NCI-H146 treated with DMSO at 0.1 percent for 48 hours (cell line): ENCODE results near the gene DYNC2I2.

Experiments
- DNase-seq: peaks from one replicate; lab custom pipeline; 2025; ENCODE audit not compliant: unreplicated experiment; lab: John Stamatoyannopoulos, UW

Gene DYNC2I2

DNA sequence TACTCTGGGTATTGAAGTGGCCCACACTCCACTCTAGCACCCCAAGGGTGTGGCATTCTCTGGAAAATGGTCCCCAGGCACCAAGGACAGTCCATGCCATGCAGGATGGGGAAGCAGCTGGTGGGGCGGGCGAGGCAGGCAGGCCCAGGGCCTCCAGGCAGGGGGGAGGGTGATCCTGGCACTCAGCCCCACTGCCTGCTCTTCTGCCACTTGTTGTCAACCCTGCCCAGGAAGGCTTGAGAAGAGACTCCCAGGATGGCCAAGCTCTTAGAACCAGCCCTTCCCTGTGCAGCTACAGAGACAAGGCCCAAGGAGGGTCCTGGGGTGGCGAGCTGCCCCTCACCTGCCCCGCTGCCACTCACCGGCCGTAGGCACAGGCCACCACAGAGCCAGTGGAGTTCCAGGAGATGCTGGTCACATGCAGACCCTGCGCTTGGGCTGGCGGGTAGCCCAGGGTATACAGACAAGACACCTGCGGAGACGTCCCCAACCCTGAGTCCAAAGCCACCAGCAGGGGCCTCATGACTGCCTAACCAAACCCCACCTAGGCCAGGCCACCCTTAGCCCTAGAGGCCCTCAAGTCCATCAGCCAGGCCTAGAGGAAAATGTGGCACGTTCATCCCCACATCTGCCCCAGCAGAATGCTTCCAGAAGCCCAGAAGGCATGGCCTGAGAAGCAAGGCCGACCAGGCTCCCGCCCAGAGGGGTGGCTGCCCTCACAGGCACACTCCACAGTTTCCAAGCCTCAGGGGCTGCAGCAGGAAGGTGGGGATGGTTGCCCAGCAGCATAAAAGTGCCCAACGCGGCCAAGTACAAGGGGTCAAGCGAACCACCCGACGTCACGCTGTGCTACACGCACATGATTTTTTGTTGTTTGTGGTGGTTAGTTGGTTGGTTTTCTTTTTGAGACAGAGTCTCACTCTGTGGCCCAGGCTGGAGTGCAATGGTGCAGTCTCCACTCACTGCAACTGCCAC, 19.8 kb downstream of the DYNC2I2 start:
- DNase-seq = no peak

DNA sequence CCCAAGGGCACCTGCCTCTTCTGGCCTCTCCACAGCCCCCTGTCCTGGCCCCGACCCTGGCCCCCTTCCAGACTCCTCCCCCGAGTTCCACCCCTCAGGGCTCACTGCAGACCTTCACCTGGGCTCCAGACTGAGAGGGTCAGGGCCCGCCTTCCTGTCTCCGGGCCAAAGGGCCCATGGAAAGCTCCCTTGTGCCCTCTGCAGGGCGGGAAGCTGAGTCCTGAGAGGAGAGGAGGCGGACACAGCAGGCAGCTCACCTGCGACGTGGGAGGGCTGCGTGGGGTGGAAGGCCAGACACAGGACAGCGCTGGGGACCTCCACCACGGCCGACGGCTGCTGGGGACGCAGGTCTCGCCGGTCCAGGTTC, 20.6 kb downstream of the DYNC2I2 start:
- no peak for DNase-seq

DNA sequence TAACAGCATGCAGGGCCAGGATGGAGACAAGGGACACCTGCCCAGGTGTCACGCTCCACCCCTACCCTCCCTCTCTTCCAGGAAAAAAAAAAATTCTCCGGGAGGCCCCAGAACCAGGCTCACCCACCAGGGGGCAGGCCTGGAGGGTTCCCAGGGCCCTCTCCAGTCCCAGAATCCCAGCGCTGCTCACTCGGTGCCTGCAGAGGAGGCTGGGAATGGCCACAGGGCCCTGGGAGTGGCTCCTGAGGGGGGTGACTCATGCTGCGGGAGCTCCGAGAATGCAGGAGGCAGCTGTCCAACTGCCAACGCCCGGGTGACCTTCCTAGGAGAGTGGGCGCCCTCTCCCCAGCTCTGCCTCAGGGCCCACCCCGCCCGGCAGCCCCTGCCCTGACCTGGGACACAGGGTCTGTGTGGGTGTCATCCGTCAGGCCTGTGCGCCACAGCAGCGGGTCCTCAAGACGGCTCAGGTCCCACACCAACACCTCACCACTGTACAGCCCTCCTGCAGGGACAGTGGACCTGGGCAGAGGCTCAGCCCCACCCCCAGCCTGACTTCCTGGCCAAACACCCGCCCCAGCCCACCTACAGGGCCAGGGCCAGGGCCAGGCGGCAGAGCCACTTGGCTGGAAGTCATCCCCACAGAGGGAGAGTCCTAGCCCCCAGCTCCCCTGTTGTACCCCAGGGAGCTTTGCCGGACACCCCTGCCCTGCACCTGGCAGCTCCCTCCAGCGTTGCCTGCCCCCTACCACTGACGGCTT, 21.2 kb downstream of the DYNC2I2 start:
- DNase-seq = no peak

DNA sequence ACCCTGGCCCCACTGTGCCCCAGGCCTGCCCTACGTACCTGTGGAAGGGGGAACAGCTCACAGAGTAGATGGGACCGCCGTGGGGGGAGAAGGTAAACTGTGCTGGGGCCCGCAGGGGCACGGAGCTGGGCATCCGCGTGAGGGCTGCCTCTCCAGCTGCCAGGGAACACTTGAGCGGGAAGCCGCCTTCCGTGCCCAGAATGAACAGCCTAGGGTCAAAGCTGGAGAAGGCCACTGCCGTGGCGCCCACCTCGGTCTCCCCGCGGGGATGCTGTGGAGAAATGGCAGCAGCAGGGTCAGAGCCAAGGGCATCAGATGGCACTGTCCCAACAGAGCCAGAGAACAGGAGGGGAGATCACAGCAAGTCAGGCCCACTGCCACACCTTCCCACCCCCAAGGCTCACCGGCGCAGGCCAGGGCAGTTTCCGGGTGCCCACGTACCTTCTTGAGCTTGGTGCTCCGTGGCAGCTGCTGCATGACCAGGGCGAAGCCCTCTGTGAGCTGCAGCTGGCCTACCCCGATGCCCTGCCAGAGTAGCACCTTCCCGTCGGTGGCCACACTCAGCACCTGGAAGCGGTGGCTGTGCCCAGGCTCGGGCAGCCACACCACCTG, 21.9 kb downstream of the DYNC2I2 start:
- DNase-seq = no peak

DNA sequence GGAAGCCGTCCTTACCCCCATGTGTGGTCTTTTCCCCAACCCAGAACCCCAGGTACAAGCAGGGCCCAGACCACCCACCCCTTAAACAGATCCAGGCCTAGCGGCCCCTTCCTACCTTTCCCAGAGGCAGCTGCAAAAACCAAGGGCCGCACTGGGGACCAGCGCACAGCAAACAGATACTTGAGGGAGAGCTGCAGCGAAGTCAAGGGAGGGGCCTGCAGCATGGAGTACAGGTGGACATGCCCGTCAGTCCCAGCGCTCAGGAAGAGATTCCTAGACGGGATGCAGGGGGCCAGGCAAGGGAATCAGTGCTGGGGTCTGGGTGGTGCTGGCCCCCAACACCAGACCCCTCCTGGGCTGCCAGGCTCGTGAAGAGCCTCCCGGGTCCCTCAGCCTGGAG, 22.5 kb downstream of the DYNC2I2 start:
- DNase-seq = no peak

DNA sequence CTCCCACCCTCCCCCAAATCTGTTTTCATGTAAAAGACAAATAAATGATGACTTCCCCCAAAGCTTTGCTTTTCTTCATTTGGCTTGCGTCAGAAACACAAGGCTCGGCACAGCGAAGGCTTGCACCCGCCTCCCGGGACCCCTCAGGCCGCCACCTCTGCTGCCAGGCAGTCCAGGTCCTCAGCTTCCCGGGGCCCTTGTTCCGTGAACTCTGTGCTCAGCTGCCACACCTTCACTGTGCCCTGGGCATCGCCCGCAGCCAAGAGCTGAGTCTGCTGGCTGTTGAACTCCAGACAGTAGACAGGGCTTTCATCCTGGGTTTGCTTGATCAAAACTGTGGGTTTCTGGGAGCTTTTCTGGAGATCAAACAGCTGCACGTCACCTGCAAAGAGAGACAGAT, 23.0 kb downstream of the DYNC2I2 start:
- DNase-seq = no peak

DNA sequence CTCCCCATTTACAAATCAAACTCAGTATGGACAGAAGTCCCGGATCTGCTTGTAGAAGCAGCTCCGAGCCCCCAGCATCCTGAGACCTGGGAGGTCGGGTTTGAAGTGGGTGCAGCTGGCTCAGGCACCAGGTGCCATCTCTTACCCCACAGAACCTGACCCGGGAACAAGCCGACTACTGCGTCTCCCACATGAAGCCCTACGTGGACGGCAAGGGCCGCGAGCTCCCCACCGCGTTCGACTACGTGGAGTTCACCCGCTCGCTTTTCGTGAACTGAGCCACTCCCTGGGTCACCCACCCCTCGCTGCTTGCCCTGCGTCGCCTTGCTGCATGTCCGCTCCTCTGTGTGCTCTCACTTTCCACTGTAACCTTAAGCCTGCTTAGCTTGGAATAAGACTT, 23.6 kb downstream of the DYNC2I2 start:
- no peak for DNase-seq

DNA sequence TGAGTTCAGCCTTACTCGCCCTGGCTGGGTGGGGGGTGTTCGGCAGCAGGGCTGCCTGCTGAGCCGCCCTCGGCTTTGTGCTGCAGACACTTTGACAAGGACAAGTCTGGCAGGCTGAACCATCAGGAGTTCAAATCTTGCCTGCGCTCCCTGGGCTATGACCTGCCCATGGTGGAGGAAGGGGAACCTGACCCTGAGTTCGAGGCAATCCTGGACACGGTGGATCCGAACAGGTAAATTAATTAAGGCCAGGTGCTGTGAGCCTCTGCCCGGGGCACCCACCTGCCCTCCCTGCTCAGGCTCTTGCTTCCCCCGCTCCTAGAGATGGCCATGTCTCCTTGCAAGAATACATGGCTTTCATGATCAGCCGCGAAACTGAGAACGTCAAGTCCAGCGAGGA, 24.2 kb downstream of the DYNC2I2 start:
- no peak for DNase-seq

DNA sequence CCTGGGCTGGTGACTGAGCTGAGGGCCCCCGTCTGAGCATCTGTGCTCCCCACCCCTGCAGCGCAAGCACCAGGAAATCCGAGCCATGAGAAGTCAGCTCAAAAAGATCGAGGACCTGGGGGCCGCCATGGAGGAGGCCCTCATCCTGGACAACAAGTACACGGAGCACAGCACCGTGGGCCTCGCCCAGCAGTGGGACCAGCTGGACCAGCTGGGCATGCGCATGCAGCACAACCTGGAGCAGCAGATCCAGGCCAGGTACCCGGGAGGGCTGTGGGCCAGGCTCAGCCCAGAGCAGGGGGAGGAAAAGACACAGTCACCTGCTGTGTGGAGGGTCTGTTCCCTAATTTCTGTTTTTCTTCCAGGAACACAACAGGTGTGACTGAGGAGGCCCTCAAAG, 24.6 kb downstream of the DYNC2I2 start:
- DNase-seq = no peak

DNA sequence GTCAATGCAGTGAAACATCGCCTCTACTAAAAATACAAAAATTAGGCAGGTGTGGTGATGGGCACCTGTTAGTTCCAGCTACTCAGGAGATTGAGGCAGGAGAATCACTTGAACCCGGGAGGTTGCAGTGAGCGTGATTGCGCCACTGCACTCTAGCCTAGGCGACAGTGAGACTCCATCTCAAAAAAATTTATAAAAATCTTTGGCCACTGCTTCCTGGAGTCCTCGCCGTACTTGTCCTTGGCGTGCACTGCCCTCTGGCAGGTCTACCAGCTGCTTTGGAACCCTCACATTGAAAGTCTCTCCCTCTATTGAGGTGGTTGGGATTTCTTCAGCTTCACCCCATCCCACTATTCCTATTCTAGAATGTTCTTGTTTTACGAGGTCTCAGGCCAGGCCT, 25.0 kb downstream of the DYNC2I2 start:
- no peak for DNase-seq

DNA sequence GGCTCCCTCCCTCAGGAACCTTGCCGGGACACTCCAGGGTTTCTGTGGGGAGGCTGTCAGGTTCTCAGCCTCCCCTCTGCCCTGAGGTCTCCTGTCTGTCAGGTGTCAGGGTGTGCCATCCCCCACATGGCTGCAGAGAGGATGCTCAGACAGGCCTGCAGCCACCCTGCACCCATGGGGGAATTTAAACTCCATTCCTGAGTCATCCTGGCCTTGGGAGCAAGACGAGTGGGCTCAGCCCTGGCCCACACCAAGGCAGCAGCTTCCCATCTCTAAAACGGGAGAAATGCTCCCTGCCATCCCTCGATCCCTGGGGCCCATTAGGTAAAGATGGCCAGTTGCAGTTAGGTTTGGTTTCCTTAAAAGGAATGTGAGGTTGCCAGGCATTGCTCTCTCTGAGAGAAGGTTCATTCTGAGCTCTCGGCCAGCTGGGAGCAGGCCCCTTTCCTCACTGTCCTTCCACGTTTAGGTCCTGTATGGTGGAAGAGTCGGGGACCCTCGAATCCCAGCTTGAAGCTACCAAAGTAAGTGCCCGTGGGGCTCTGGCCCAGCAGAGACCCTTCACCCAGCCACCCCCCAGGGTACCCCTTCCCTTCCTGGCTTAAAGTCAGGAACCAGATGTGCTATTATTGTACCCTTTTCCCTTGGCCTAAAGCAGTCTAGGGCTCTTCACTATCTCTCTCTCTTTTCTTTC, 26.6 kb downstream of the DYNC2I2 start:
- no peak for DNase-seq

DNA sequence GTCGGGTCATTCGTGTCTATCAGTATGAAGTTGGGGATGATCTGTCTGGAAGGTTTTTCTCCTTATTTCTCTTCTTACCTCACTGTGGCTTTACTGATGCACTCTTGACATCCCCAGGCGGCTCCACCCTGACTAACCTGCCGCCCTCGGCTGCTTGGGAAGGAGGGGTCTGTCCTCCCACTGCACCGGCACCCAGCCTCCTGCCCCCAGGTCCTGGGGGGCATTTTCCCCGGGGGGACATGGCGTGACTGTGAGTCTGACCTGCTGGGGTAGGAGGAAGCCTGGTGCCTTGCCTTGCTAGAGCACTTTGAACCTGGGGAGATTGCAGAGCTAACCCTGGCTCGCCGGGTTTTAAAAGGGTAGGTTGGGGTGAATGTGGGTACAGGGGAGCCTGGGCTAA, 27.5 kb downstream of the DYNC2I2 start:
- no peak for DNase-seq

DNA sequence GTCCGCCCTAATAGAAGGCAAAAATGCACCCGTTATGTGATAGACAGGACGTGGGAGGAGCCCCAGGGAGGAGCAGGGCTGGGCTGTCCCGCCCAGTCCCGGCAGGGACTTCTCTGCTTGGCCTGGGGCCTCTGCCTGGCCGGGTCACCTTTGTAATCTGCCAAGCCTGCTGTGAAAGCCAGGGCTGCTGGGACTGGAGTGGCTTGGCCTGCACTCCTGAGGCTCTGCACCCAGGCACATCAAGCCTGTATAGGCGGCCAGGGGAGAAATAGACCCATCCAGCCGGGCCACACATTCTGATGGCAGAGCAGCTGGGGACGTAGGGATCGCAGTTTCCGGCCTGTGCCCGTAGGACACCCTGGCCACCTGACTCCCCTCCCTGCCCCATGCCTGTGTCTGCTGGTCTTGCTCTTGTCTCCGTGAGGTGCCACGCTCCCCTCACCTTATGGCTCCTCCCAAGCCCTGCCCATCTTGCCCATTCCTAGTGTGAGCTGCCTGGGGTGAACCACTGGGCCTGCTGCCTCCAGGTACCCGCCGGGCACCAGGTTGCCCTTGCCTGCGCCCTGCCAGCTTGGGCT, 28.1 kb downstream of the DYNC2I2 start:
- no peak for DNase-seq

DNA sequence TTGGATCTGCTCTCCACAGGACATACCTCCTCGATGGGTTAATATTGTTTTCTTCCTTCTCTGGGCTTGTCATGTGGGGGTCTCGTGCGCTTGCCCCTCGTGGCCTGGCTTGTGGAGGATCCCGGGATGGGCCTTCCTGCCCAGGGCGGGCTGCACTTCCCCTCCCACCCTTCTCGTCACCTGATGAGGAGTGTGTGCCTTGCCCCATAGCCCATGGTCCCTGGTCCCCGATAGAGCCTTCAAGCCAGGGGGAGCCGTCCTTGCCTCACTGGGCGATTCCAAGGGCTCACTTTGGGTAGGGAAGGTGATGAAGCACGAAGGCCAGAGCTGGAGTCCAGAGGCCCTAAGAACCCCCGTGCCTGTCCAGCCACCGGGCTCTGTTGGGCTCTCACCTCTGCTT, 28.7 kb downstream of the DYNC2I2 start:
- DNase-seq = no peak

DNA sequence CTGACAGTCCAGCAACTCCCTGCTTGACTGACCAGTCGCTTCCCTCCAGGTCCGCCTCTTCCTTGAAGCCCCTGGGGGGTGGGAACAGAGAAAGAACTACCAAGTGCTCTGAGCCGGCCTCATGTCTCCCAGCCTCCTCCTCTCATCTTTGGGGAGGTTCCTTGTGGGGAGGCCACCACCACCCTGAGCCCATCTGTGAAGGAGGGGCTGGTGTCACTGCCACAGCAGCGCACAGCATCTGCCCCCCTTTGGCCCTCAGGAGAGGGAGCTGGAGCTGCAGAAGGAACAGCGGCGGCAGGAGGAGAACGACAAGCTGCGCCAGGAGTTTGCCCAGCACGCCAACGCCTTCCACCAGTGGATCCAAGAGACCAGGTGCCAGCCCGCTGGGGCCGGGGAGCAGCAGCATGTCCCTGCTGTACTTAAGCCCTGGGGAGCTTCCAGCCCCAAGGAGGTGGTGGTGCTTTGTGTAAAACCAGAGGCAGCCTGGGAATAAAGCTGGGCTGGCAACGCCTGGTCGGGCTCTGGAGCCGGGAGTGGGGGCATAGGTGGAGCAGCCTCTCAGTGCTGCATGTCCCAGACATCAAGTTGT, 29.4 kb downstream of the DYNC2I2 start:
- no peak for DNase-seq

DNA sequence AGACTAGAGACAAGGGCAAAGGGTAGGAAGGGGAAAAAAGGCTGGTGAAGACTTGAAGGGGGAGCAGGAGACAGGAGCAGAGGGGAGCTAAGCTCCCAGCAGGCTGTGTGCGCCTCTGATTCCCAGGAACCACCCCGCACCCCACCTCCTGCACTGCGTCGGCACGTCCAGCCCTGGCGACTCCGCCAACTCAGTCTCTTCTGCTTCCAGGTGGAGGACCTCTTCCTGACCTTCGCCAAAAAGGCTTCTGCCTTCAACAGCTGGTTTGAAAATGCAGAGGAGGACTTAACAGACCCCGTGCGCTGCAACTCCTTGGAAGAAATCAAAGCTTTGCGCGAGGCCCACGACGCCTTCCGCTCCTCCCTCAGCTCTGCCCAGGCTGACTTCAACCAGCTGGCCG, 30.5 kb downstream of the DYNC2I2 start:
- no peak for DNase-seq

DNA sequence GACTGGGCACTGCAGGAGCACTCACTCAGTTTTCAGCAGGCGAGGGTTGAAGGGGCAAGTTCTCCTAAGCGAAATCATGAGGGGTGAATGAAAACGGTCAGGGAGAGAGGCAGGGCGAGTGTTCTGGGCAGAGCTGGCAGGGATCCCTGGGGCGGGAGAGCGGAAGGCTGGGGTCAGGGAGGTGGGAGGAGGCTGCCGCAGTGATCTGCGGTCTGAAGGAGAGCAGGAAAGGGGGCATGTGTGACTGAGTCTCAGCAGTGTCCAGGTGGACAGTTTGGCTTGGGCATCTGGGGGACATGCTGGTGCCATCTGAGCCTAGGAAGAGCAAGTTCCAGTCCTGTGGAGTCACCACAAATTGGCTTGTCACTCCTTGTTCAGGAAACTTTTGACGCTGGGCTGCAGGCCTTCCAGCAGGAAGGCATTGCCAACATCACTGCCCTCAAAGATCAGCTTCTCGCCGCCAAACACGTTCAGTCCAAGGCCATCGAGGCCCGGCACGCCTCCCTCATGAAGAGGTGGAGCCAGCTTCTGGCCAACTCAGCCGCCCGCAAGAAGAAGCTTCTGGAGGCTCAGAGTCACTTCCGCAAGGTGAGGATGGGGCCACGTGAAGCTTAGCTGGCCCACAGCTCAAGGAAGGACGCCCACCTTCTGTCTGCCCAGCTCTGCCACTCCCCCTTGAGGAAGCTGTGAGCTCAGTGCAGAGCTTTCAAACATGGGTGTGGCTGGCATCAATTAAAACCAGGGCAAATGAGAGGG, 31.1 kb downstream of the DYNC2I2 start:
- DNase-seq = no peak

DNA sequence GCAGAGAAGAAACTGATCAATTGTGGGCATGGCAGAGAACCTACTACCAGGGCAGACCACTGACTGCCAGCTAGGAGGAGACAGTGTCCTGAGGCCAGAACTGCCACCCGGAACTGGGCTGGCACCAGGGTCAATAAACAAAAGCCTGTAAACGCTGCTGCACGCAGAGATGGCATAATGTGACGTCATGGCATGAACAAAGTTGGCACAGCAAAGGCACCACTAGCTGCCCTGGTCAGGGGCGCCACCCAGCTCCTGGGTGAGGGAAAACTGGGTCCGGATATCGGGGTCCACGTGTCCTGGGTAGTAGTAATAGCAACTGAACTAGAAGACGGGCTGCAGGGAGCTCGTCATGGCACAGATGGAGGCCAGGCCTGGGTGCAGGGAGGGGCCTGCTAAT, 32.1 kb downstream of the DYNC2I2 start:
- no peak for DNase-seq

DNA sequence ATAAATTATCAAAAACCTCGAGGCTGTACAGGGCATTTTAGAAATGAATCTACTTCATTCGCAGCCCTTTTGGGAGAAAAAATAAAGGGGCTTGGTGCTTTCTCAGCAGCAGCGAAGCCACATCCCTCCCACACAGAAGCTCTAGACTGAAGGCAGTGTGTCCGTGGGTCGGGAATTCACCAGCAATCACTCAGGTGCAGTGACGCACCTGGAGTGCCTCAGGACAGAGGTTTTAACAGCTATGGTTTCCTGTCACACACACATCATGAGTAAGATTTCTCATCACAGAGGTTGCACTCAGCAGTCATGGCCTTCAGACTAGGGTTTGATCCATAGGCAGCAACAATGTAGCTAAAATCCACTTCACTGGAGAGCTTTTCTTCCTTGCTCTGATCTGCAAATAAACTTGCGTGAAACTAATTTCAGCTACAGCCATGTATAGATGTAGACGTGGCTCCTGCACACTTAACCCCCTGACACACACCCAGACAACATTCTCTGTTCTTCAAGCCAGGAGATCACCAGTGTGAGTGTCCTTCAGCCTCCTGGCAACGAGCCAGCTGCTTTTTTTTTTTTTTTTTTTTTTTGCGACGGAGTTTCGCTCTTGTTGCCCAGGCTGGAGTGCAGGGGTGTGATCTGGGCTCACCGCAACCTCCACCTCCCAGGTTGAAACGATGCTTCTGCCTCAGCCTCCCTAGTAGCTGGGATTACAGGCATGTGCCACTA, 34.8 kb downstream of the DYNC2I2 start:
- DNase-seq = no peak
